GM06990 (cell line): ENCODE results near the gene PDE11A.

Experiments used
- DNase-seq: peaks from one replicate; pipeline ENCODE4 v3.0.0-alpha.2; 2011; ENCODE audit not compliant: insufficient read length; ENCODE audit errors: extremely low read depth
- H3K27me3 ChIP-seq: replicated peaks from 2 replicates; pipeline ENCODE4 v1.6.0; 2011; ENCODE audit warnings: low read length; ENCODE audit not compliant: control insufficient read depth, insufficient read depth
- H3K36me3 ChIP-seq: 2 replicates; pipeline ENCODE4 v1.5.1; 2011; ENCODE audit warnings: low read length; ENCODE audit not compliant: control insufficient read depth, insufficient read depth
- H3K4me3 ChIP-seq: replicated peaks from 2 replicates; pipeline ENCODE4 v1.5.1; 2011; ENCODE audit warnings: low read depth, mild to moderate bottlenecking, control low read depth, low read length
- TF ChIP-seq, protein P1 (sequence below): IDR thresholded peaks from 2 replicates; pipeline ENCODE4 v1.5.1; 2011; ENCODE audit warnings: low read length, control low read depth, mild to moderate bottlenecking, inconsistent platforms; ENCODE audit not compliant: insufficient read depth, poor library complexity, severe bottlenecking

Gene PDE11A

DNA sequence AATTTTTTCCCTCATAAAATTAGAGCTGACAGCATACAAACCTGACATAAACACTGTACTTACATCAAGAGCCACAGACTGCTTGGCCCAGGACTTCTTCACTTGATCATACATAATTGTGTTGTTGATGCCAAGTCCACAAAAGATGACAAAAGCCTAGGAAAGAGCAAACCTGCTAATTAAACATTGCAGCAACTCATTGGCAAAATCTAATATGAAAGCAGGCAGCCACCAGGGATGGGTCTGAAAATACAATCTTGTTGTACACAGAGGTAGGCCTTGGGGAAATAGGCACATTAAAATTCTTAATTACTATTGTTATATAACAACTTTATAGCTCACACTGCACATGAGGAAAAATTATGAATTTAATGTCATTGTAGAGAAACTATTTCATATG is 255.8 kb downstream of the PDE11A start:
- TF ChIP-seq, protein P1, sequence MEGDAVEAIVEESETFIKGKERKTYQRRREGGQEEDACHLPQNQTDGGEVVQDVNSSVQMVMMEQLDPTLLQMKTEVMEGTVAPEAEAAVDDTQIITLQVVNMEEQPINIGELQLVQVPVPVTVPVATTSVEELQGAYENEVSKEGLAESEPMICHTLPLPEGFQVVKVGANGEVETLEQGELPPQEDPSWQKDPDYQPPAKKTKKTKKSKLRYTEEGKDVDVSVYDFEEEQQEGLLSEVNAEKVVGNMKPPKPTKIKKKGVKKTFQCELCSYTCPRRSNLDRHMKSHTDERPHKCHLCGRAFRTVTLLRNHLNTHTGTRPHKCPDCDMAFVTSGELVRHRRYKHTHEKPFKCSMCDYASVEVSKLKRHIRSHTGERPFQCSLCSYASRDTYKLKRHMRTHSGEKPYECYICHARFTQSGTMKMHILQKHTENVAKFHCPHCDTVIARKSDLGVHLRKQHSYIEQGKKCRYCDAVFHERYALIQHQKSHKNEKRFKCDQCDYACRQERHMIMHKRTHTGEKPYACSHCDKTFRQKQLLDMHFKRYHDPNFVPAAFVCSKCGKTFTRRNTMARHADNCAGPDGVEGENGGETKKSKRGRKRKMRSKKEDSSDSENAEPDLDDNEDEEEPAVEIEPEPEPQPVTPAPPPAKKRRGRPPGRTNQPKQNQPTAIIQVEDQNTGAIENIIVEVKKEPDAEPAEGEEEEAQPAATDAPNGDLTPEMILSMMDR: no peak
- no peaks in the 10 kb centered on the region for H3K27me3 ChIP-seq
- no peaks in the 10 kb centered on the region for H3K36me3 ChIP-seq
- H3K4me3 ChIP-seq: no peak overlapping the region
- DNase-seq: no peak

GRCh38 chr2:177812713-177813396 is 259.7 kb downstream of the PDE11A start:
- no peak for DNase-seq
- H3K4me3 ChIP-seq: no peak overlapping the region
- no peaks in the 10 kb centered on the region for H3K27me3 ChIP-seq
- TF ChIP-seq, protein P1: no peak
- H3K36me3 ChIP-seq: no peaks in the 10 kb centered on the region

- TF ChIP-seq, protein P1: no peak
- Histone ChIP-seq H3K27me3 (no peaks in the 10 kb centered on the region), H3K36me3 (no peaks in the 10 kb centered on the region), H3K4me3 (no peak overlapping the region)
- DNase-seq: no peak
Observed at GRCh38 chr2:177810906-177811305, 261.7 kb downstream of the PDE11A start.

DNA sequence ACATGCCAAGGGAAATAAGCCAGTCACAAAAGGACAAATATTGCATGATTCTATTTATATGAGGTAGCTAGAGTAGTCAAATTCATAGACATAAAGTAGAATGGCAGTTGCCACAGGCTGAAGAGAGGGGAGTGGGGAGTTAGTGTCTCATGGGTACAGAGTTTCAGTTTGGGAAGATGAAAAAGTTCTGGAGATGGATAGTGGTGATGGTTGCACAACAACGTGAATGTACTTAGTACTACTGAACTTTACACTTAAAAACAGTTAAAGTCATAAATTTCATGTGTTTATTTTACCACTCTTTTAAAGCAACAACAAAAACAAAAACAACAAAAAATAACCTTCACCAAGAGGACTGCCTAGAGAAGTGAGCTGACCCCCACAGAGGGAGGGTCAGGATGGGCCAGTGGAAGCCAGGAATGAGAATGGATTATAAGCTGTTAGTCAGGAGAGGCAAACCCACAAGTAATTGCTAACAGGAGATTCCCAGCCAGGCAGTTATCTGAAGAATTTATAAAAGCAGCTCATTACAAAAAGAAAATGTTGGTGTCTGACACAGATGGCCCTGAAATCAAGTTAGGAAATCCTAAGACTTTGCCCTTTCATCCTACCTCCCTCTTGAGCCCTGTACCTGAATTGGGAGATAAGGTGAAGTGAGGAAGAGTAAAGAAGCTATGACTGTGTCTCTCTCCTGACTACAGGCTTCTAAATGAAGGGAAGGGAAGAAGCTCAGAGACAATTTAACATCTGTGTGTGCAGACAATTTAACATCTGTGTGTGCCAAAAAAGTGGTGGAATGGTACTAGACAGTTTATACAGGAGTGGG is 263.4 kb downstream of the PDE11A start:
- Histone ChIP-seq H3K27me3 (no peaks in the 10 kb centered on the region), H3K36me3 (no peaks in the 10 kb centered on the region), H3K4me3 (no peak overlapping the region)
- TF ChIP-seq, protein P1: no peak
- DNase-seq: no peak

DNA sequence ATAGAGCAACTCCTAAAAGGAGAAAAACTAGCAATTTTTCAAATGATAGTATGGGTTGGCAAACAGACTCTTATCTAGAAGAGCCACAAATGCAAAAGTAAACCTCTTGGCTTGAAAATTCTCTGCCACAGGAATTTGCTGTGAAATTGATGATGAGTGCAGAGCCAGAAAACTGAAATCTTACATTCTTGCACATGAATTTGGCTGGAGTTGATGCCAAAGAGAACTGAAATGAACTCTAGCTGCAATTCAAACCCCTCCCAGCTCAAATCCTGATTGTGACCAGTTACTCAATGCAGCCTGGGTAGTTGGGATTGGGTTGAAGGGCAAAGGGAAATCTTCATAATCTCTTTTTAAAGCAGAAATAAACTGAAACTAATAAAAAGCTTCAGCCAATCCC is 266.6 kb downstream of the PDE11A start:
- Histone ChIP-seq H3K27me3 (no peaks in the 10 kb centered on the region), H3K36me3 (no peaks in the 10 kb centered on the region), H3K4me3 (no peak overlapping the region)
- no peak for DNase-seq
- TF ChIP-seq, protein P1: no peak
